ENCODE results near the gene L3MBTL4.

L3MBTL4 gene

DNA sequence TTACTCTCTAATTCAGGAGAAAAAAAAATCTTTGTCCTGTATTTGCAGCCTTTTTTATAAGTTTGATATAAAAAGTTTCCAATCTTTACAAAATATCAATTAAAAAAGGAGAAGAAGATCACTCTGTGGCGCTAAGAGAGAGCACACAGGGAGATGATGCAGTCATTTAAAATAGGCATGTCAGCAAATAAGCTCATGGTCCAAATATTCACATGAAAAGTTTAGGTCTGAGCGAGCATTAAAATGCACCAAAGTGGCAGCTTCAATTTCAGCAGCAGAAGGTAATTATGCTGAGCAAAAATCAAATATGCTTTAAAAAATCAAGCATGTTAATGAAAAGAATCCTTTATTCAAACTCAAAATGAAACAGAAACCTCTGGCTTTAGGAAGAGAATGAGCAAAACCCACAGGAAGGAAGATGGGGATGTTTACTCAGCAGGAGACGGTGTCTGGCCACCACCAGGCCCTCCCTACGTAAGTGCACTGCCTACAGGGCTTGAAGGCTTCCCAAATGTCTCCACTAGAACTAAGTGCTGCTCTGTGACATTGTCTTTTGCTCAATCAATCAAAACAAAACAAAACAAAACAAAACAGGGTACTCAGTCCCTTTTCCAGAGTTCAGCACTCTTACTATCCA, 120.4 kb downstream of the L3MBTL4 start:
- no peaks in the 10 kb centered on the region for H3K79me1 ChIP-seq (ENCODE audit: low read length)

GRCh38 chr18:6289843-6290242, 124.9 kb downstream of the L3MBTL4 start:
- Histone ChIP-seq H3K18ac (ENCODE audit: low read length) (no peak overlapping the region), H3K4me1 (ENCODE audit: control insufficient read depth, low read depth, low read length) (no peaks in the 10 kb centered on the region), H3K27me3 (ENCODE audit: insufficient read depth, low read length, poor library complexity) (no peaks in the 10 kb centered on the region), H4K8ac (ENCODE audit: low read depth, low read length) (no peak overlapping the region), H3K56ac (ENCODE audit: low read length) (no peak overlapping the region), H3K4ac (ENCODE audit: low read depth, low read length) (no peak overlapping the region), H3K4me2 (ENCODE audit: low read length) (no peak overlapping the region), H3K4me3 (ENCODE audit: low read length) (no peak overlapping the region), H2BK120ac (ENCODE audit: low read depth, low read length) (no peak overlapping the region), H2BK15ac (replicated peaks; ENCODE audit: low read depth) (no peak overlapping the region), H3K79me2 (ENCODE audit: control insufficient read depth, insufficient read depth, low read length) (no peaks in the 10 kb centered on the region), H3K79me1 (ENCODE audit: low read length) (no peaks in the 10 kb centered on the region), H3K27ac (ENCODE audit: low read depth, low read length) (no peak overlapping the region), H2AK5ac (ENCODE audit: low read length) (no peak overlapping the region), H4K5ac (ENCODE audit: low read length) (no peak overlapping the region), H3K23ac (ENCODE audit: low read length) (no peak overlapping the region), H3K36me3 (ENCODE audit: control insufficient read depth, insufficient read depth, low read length) (no peaks in the 10 kb centered on the region), H2BK5ac (ENCODE audit: low read length) (no peak overlapping the region), H3K9ac (ENCODE audit: low read length) (no peak overlapping the region)
- DNase-seq, result no peak
- whole genome bisulfite sequencing (ENCODE audit: extremely low coverage, insufficient coverage, low lambda C conversion rate), result no CpG with 5 or more reads among the region's 4 CpGs

More for the DNA sequence above, 120.4 kb downstream of the L3MBTL4 start:
- Histone ChIP-seq H3K4ac (ENCODE audit: low read depth, low read length) (no peak overlapping the region), H3K56ac (ENCODE audit: low read length) (no peak overlapping the region), H2BK120ac (ENCODE audit: low read depth, low read length) (no peak overlapping the region), H2BK15ac (replicated peaks; ENCODE audit: low read depth) (no peak overlapping the region), H3K4me3 (ENCODE audit: low read length) (no peak overlapping the region), H2AK5ac (ENCODE audit: low read length) (no peak overlapping the region), H3K27ac (ENCODE audit: low read depth, low read length) (no peak overlapping the region), H4K5ac (ENCODE audit: low read length) (no peak overlapping the region), H3K36me3 (ENCODE audit: control insufficient read depth, insufficient read depth, low read length) (no peaks in the 10 kb centered on the region), H3K79me2 (ENCODE audit: control insufficient read depth, insufficient read depth, low read length) (no peaks in the 10 kb centered on the region), H3K9ac (ENCODE audit: low read length) (no peak overlapping the region), H3K4me2 (ENCODE audit: low read length) (no peak overlapping the region), H3K27me3 (ENCODE audit: insufficient read depth, low read length, poor library complexity) (no peaks in the 10 kb centered on the region), H3K18ac (ENCODE audit: low read length) (no peak overlapping the region), H3K4me1 (ENCODE audit: control insufficient read depth, low read depth, low read length) (no peaks in the 10 kb centered on the region), H3K23ac (ENCODE audit: low read length) (no peak overlapping the region), H2BK5ac (ENCODE audit: low read length) (no peak overlapping the region), H4K8ac (ENCODE audit: low read depth, low read length) (no peak overlapping the region)
- DNase-seq, result peak; percentile 22
- WGBS (ENCODE audit: extremely low coverage, insufficient coverage, low lambda C conversion rate), result no CpG with 5 or more reads among the region's 4 CpGs

DNA sequence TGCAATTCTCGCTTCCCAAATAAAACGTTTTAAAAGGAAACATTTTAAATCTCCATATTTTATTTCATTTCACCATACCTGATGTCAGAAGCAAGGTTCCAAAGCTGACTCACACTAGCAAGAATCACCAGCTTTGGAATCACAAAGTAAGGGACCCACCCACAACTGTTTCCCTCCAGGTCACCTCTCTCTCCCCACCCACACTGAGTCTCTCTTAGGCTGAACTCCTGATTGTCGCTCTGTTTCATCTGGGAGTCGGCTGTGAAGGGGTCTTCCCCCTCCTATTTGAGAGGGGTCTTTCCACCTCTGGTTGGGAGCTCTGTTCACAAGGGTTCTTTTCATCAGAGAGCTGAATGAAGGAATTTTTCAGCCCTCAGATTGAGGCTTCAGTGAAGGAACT, 128.1 kb downstream of the L3MBTL4 start:
- Histone ChIP-seq H2BK5ac (ENCODE audit: low read length) (no peak overlapping the region), H3K4ac (ENCODE audit: low read depth, low read length) (no peak overlapping the region), H2BK120ac (ENCODE audit: low read depth, low read length) (no peak overlapping the region), H3K27me3 (ENCODE audit: insufficient read depth, low read length, poor library complexity) (no peaks in the 10 kb centered on the region), H3K9ac (ENCODE audit: low read length) (no peak overlapping the region), H3K79me2 (ENCODE audit: control insufficient read depth, insufficient read depth, low read length) (no peaks in the 10 kb centered on the region), H3K27ac (ENCODE audit: low read depth, low read length) (no peak overlapping the region), H3K36me3 (ENCODE audit: control insufficient read depth, insufficient read depth, low read length) (no peaks in the 10 kb centered on the region), H3K18ac (ENCODE audit: low read length) (no peak overlapping the region), H3K4me3 (ENCODE audit: low read length) (no peak overlapping the region), H3K23ac (ENCODE audit: low read length) (no peak overlapping the region), H2AK5ac (ENCODE audit: low read length) (no peak overlapping the region), H4K8ac (ENCODE audit: low read depth, low read length) (no peak overlapping the region), H3K79me1 (ENCODE audit: low read length) (no peaks in the 10 kb centered on the region), H2BK15ac (replicated peaks; ENCODE audit: low read depth) (no peak overlapping the region), H3K56ac (ENCODE audit: low read length) (no peak overlapping the region), H3K4me1 (ENCODE audit: control insufficient read depth, low read depth, low read length) (no peaks in the 10 kb centered on the region), H4K5ac (ENCODE audit: low read length) (no peak overlapping the region), H3K4me2 (ENCODE audit: low read length) (no peak overlapping the region)
- no peak for DNase-seq
- no CpG with 5 or more reads among the region's 4 CpGs for WGBS (ENCODE audit: extremely low coverage, insufficient coverage, low lambda C conversion rate)

DNA sequence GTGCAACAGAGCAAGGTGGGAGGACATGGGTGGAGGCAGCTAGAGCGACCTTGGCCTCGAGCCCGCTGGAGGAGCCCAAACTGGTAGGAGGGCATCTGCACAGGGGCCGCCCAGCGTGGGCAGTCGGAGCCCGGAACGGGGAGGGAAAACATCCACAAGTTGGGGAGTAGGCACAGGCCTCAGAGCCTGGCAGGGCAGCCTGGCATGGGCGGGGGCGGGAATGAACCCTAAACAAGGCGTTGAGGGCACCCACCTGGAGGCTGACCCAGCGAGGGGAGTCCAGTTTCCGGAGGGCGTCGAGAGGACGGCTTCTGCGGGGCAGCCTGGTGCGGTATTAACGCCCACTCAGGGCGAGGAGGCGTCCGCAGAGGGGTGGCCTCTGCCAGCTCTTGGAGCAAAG, 129.9 kb downstream of the L3MBTL4 start:
- no peak overlapping the region for H3K4me2 ChIP-seq (ENCODE audit: low read length)
- no peak overlapping the region for H4K8ac ChIP-seq (ENCODE audit: low read depth, low read length)
- no peaks in the 10 kb centered on the region for H3K36me3 ChIP-seq (ENCODE audit: control insufficient read depth, insufficient read depth, low read length)
- no peak overlapping the region for H4K5ac ChIP-seq (ENCODE audit: low read length)
- no peak overlapping the region for H2BK5ac ChIP-seq (ENCODE audit: low read length)
- no peak overlapping the region for H3K56ac ChIP-seq (ENCODE audit: low read length)
- no peaks in the 10 kb centered on the region for H3K27me3 ChIP-seq (ENCODE audit: insufficient read depth, low read length, poor library complexity)
- no peak overlapping the region for H3K18ac ChIP-seq (ENCODE audit: low read length)
- H3K27ac ChIP-seq (ENCODE audit: low read depth, low read length), result no peak overlapping the region
- H3K79me1 ChIP-seq (ENCODE audit: low read length), result no peaks in the 10 kb centered on the region
- H2AK5ac ChIP-seq (ENCODE audit: low read length), result no peak overlapping the region
- no peak overlapping the region for H3K4me3 ChIP-seq (ENCODE audit: low read length)
- no peak overlapping the region for H3K4ac ChIP-seq (ENCODE audit: low read depth, low read length)
- H3K9ac ChIP-seq (ENCODE audit: low read length), result no peak overlapping the region
- no peak for DNase-seq
- no peak overlapping the region for H3K23ac ChIP-seq (ENCODE audit: low read length)
- no peaks in the 10 kb centered on the region for H3K79me2 ChIP-seq (ENCODE audit: control insufficient read depth, insufficient read depth, low read length)
- H3K4me1 ChIP-seq (ENCODE audit: control insufficient read depth, low read depth, low read length), result no peaks in the 10 kb centered on the region
- H2BK120ac ChIP-seq (ENCODE audit: low read depth, low read length), result no peak overlapping the region
- WGBS (ENCODE audit: extremely low coverage, insufficient coverage, low lambda C conversion rate), result no CpG with 5 or more reads among the region's 22 CpGs
- H2BK15ac ChIP-seq (replicated peaks; ENCODE audit: low read depth), result no peak overlapping the region

- no peak overlapping the region for H2BK5ac ChIP-seq (ENCODE audit: low read length)
- H3K4me3 ChIP-seq (ENCODE audit: low read length), result no peak overlapping the region
- H3K56ac ChIP-seq (ENCODE audit: low read length), result no peak overlapping the region
- no peak overlapping the region for H2BK120ac ChIP-seq (ENCODE audit: low read depth, low read length)
- H3K79me2 ChIP-seq (ENCODE audit: control insufficient read depth, insufficient read depth, low read length), result no peaks in the 10 kb centered on the region
- no CpG with 5 or more reads among the region's 24 CpGs for WGBS (ENCODE audit: extremely low coverage, insufficient coverage, low lambda C conversion rate)
- H3K27ac ChIP-seq (ENCODE audit: low read depth, low read length), result no peak overlapping the region
- no peak for DNase-seq
- no peak overlapping the region for H3K4ac ChIP-seq (ENCODE audit: low read depth, low read length)
- H4K5ac ChIP-seq (ENCODE audit: low read length), result no peak overlapping the region
- no peaks in the 10 kb centered on the region for H3K4me1 ChIP-seq (ENCODE audit: control insufficient read depth, low read depth, low read length)
- H4K8ac ChIP-seq (ENCODE audit: low read depth, low read length), result no peak overlapping the region
- H3K79me1 ChIP-seq (ENCODE audit: low read length), result no peaks in the 10 kb centered on the region
- H3K9ac ChIP-seq (ENCODE audit: low read length), result no peak overlapping the region
- no peak overlapping the region for H2BK15ac ChIP-seq (replicated peaks; ENCODE audit: low read depth)
- H3K23ac ChIP-seq (ENCODE audit: low read length), result no peak overlapping the region
- H3K36me3 ChIP-seq (ENCODE audit: control insufficient read depth, insufficient read depth, low read length), result no peaks in the 10 kb centered on the region
- H3K27me3 ChIP-seq (ENCODE audit: insufficient read depth, low read length, poor library complexity), result no peaks in the 10 kb centered on the region
- H3K4me2 ChIP-seq (ENCODE audit: low read length), result no peak overlapping the region
- H2AK5ac ChIP-seq (ENCODE audit: low read length), result no peak overlapping the region
- no peak overlapping the region for H3K18ac ChIP-seq (ENCODE audit: low read length)
Measured at GRCh38 chr18:6284300-6284699, 130.4 kb downstream of the L3MBTL4 start.

DNA sequence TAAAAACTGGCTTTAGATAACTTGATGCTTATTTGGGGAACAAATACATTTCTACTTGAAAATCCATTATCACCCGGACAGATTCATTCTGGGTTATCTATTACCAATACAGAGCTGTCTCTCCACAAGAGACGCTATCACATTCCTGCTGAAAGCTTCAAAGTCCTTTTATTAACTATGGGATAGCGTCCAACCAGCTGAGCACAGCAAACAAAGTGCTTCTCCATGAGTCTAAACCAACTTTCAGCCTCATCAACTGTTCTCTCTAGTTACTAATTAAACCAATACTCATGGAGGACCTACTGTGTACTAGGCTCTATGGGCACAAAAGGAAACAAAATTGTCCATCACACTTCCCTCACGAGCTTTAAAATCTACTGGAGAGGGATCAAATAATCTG, 132.8 kb downstream of the L3MBTL4 start:
- H3K18ac ChIP-seq (ENCODE audit: low read length), result no peak overlapping the region
- no peak overlapping the region for H2BK120ac ChIP-seq (ENCODE audit: low read depth, low read length)
- H3K27me3 ChIP-seq (ENCODE audit: insufficient read depth, low read length, poor library complexity), result no peaks in the 10 kb centered on the region
- no peak overlapping the region for H3K4ac ChIP-seq (ENCODE audit: low read depth, low read length)
- H3K4me3 ChIP-seq (ENCODE audit: low read length), result no peak overlapping the region
- no peak overlapping the region for H4K8ac ChIP-seq (ENCODE audit: low read depth, low read length)
- H2BK15ac ChIP-seq (replicated peaks; ENCODE audit: low read depth), result no peak overlapping the region
- no peak overlapping the region for H2BK5ac ChIP-seq (ENCODE audit: low read length)
- no peaks in the 10 kb centered on the region for H3K36me3 ChIP-seq (ENCODE audit: control insufficient read depth, insufficient read depth, low read length)
- no peak overlapping the region for H3K23ac ChIP-seq (ENCODE audit: low read length)
- H3K27ac ChIP-seq (ENCODE audit: low read depth, low read length), result no peak overlapping the region
- no peaks in the 10 kb centered on the region for H3K4me1 ChIP-seq (ENCODE audit: control insufficient read depth, low read depth, low read length)
- no peak overlapping the region for H3K56ac ChIP-seq (ENCODE audit: low read length)
- no peaks in the 10 kb centered on the region for H3K79me1 ChIP-seq (ENCODE audit: low read length)
- H2AK5ac ChIP-seq (ENCODE audit: low read length), result no peak overlapping the region
- no peak for DNase-seq
- no peaks in the 10 kb centered on the region for H3K79me2 ChIP-seq (ENCODE audit: control insufficient read depth, insufficient read depth, low read length)
- H3K9ac ChIP-seq (ENCODE audit: low read length), result no peak overlapping the region
- no peak overlapping the region for H3K4me2 ChIP-seq (ENCODE audit: low read length)
- H4K5ac ChIP-seq (ENCODE audit: low read length), result no peak overlapping the region
- WGBS (ENCODE audit: extremely low coverage, insufficient coverage, low lambda C conversion rate), result no CpG with 5 or more reads among the region's 4 CpGs

All from mesendoderm (in vitro differentiated cells).